ENCODE data around the gene CHD1. TPM values are rescaled to one million over a fixed set of nuclear protein-coding genes. Genes with fewer than 3 reads are reported as not detected.

CHD1 gene
- total RNA-seq, 1 experiment from 2014 or later, result 52.5 TPM

GRCh38 chr5:98805070-98805469 lies 123.7 kb downstream of the CHD1 start:
- H3K36me3 Mint-ChIP-seq (ENCODE audit: insufficient read depth, unreplicated experiment), result no peaks in the 10 kb centered on the region
- no peak overlapping the region for H3K4me3 Mint-ChIP-seq (ENCODE audit: unreplicated experiment)
- no peaks in the 10 kb centered on the region for H3K27me3 ChIP-seq (replicated peaks; ENCODE audit: control insufficient read depth, insufficient read depth, low read length)
- H3K27me3 Mint-ChIP-seq (ENCODE audit: insufficient read depth, unreplicated experiment), result no peaks in the 10 kb centered on the region
- H3K36me3 ChIP-seq (ENCODE audit: control insufficient read depth, insufficient read depth, low read length), result no peaks in the 10 kb centered on the region
- H3K4me3 ChIP-seq (ENCODE audit: low read depth, low read length), result no peak overlapping the region
- no peak for DNase-seq
- intact Hi-C loops (cut with micrococcal nuclease; ENCODE audit: unreplicated experiment), result no loop called here
- H3K9me3 Mint-ChIP-seq (ENCODE audit: unreplicated experiment), result peaks cover 18% of the 10 kb centered on the region
- H3K9me3 ChIP-seq, result peaks cover 7% of the 10 kb centered on the region; the same call in 1 of the 2 replicates
- no peaks in the 10 kb centered on the region for H3K4me1 ChIP-seq
- CTCF ChIA-PET, result interaction anchor here (0.5 kb wide), 1 partner anchor 32 kb away, joined by 4 read pairs; no protein-coding TSS in a partner anchor
- no TSS peak for BruUV-seq (replicated peaks)
- TF ChIP-seq CTCF (IDR thresholded peaks at IDR 0.05; ENCODE audit: insufficient read depth in 1 of 2, low read depth in 1 of 2, low read length in 1 of 2, severe bottlenecking in 1 of 2, unreplicated experiment in 1 of 2), result no peak
- H3K4me1 Mint-ChIP-seq (ENCODE audit: low read depth, unreplicated experiment), result no peaks in the 10 kb centered on the region
- no peak overlapping the region for H3K27ac Mint-ChIP-seq (ENCODE audit: unreplicated experiment)
- POLR2A ChIA-PET, result no interaction called here

DNA sequence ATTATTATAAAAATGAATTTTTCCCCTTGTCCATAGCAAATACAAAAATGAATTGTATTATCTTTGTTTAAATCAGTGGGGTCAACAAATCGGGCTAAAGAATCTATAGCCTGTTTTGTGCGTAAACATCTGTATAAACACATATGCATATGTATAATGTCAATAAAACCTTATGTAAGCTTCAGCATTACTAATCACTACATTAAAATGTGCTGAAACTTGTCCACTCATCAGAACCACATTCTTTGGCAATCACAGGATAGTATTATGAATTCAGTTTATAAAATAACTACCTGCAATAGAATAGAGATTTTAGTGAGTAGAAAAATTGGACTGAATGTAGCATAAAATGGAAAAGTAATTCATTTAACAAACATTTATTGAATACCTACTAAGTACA lies 124.7 kb downstream of the CHD1 start:
- Mint-ChIP-seq H3K4me3 (ENCODE audit: unreplicated experiment) (no peak overlapping the region), H3K9me3 (ENCODE audit: unreplicated experiment) (peaks cover 18% of the 10 kb centered on the region), H3K27ac (ENCODE audit: unreplicated experiment) (no peak overlapping the region), H3K36me3 (ENCODE audit: insufficient read depth, unreplicated experiment) (no peaks in the 10 kb centered on the region), H3K4me1 (ENCODE audit: low read depth, unreplicated experiment) (no peaks in the 10 kb centered on the region), H3K27me3 (ENCODE audit: insufficient read depth, unreplicated experiment) (no peaks in the 10 kb centered on the region)
- no peak for TF ChIP-seq CTCF (IDR thresholded peaks at IDR 0.05; ENCODE audit: insufficient read depth in 1 of 2, low read depth in 1 of 2, low read length in 1 of 2, severe bottlenecking in 1 of 2, unreplicated experiment in 1 of 2)
- BruUV-seq (replicated peaks), result no TSS peak
- H3K9me3 ChIP-seq, result peaks cover 7% of the 10 kb centered on the region; the same call in 1 of the 2 replicates
- DNase-seq, result no peak
- H3K4me3 ChIP-seq (ENCODE audit: low read depth, low read length), result no peak overlapping the region
- H3K4me1 ChIP-seq, result no peaks in the 10 kb centered on the region
- no peaks in the 10 kb centered on the region for H3K36me3 ChIP-seq (ENCODE audit: control insufficient read depth, insufficient read depth, low read length)
- ChIA-PET POLR2A (no interaction called here), CTCF (no interaction called here)
- intact Hi-C loops (cut with micrococcal nuclease; ENCODE audit: unreplicated experiment), result no loop called here
- H3K27me3 ChIP-seq (replicated peaks; ENCODE audit: control insufficient read depth, insufficient read depth, low read length), result no peaks in the 10 kb centered on the region

Other genes with a start within 250 kb of the CHD1 start
- gene RGMB, start 155.3 kb downstream of the CHD1 start, total RNA-seq (2022), result 16.4 and 17.8 TPM in 2 replicates

Measured in Caco-2 (cell line).